ENCODE data around the gene CARD19.

The CARD19 gene

GRCh38 chr9:93111001-93111370 is 15.0 kb downstream of the CARD19 start:
- TF ChIP-seq CTCF (conservative IDR thresholded peaks at IDR 0.05; ENCODE audit: low read length): no peak
- DNase-seq (ENCODE audit: low read depth): no peak
- no peak overlapping the region for H3K4me3 ChIP-seq (ENCODE audit: low read length)

GRCh38 chr9:93111371-93112115 is 15.5 kb downstream of the CARD19 start:
- TF ChIP-seq CTCF (conservative IDR thresholded peaks at IDR 0.05; ENCODE audit: low read length): no peak
- no peak overlapping the region for H3K4me3 ChIP-seq (ENCODE audit: low read length)
- DNase-seq (ENCODE audit: low read depth): no peak

- TF ChIP-seq CTCF (conservative IDR thresholded peaks at IDR 0.05; ENCODE audit: low read length): no peak
- DNase-seq (ENCODE audit: low read depth): no peak
- H3K4me3 ChIP-seq (ENCODE audit: low read length): no peak overlapping the region
Observed at GRCh38 chr9:93112116-93112863, 16.3 kb downstream of the CARD19 start.

GRCh38 chr9:93112864-93113389 is 16.9 kb downstream of the CARD19 start:
- TF ChIP-seq CTCF (conservative IDR thresholded peaks at IDR 0.05; ENCODE audit: low read length): no peak
- DNase-seq (ENCODE audit: low read depth): no peak
- H3K4me3 ChIP-seq (ENCODE audit: low read length): no peak overlapping the region

- H3K4me3 ChIP-seq (ENCODE audit: low read length): no peak overlapping the region
- DNase-seq (ENCODE audit: low read depth): no peak
- TF ChIP-seq CTCF (conservative IDR thresholded peaks at IDR 0.05; ENCODE audit: low read length): no peak
Observed at GRCh38 chr9:93114169-93114983, 18.4 kb downstream of the CARD19 start.

DNA sequence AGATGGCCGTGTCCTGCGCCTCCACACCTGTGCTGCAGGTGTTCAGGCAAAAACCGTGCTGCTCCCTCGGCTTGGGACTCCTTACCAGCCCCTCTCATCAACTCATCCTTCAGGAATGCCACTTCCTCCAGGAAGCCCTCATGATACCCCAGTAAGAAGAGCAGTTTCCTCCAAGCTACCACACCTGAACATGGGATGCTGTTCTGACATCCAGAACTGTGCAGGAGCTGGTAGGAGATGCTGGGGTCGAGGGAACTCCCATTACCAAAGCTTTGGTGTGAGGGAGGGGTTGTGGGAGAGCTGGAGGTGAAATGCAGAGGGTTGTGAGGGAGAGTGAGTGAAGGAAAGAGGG is 18.9 kb downstream of the CARD19 start:
- H3K4me3 ChIP-seq (ENCODE audit: low read length): no peak overlapping the region
- no peak for TF ChIP-seq CTCF (conservative IDR thresholded peaks at IDR 0.05; ENCODE audit: low read length)

More for the DNA sequence above, 18.9 kb downstream of the CARD19 start:
- DNase-seq (ENCODE audit: low read depth): no peak
